ENCODE measurements around the gene KIAA0825. TPM values are rescaled to one million over a fixed set of nuclear protein-coding genes. Genes with fewer than 3 reads are reported as not detected.

Gene KIAA0825
- total RNA-seq, 2 experiments from 2014 or later = 0.19 to 0.32 TPM

DNA sequence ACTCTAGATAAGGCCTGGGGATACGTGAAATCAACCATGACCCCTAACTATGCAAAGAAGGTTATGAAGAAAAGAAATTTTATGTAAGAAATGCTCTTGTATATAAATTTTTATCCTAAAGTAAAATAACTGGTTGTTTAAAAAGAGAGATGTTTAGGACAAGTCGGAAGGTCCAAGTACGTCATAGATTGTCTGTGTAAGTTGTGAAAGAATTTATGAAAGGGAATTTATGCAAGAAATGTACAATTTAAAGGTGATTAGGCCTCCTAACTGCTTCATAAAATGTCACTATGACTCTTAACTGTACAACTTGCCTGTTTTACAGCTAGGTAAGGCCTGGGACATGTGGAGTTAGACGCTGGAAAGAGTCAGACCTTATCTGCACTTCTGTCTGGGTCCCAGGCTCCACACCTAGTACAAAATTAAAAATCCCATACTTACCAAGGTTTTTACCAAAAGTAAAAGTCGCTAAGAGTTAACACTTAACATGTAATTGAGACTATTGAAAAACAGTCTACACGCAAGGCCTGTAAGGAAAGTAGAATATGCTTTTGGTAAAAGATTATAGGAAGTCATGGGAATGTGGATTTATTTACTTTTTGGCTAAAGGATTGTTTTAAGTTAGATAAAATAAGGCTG lies 77.4 kb downstream of the KIAA0825 start:
- TF ChIP-seq, protein P1, sequence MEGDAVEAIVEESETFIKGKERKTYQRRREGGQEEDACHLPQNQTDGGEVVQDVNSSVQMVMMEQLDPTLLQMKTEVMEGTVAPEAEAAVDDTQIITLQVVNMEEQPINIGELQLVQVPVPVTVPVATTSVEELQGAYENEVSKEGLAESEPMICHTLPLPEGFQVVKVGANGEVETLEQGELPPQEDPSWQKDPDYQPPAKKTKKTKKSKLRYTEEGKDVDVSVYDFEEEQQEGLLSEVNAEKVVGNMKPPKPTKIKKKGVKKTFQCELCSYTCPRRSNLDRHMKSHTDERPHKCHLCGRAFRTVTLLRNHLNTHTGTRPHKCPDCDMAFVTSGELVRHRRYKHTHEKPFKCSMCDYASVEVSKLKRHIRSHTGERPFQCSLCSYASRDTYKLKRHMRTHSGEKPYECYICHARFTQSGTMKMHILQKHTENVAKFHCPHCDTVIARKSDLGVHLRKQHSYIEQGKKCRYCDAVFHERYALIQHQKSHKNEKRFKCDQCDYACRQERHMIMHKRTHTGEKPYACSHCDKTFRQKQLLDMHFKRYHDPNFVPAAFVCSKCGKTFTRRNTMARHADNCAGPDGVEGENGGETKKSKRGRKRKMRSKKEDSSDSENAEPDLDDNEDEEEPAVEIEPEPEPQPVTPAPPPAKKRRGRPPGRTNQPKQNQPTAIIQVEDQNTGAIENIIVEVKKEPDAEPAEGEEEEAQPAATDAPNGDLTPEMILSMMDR (conservative IDR thresholded peaks at IDR 0.05; ENCODE audit: low read length) = no peak
- no peak for TF ChIP-seq EZH2phosphoT487 (IDR thresholded peaks at IDR 0.05; ENCODE audit: borderline replicate concordance, low read depth, low read length)
- Histone ChIP-seq H3K4me3 (ENCODE audit: low read depth, low read length, poor library complexity, severe bottlenecking) (no peak overlapping the region), H3K4me2 (ENCODE audit: low read length) (no peak overlapping the region), H3K27ac (ENCODE audit: low read depth, low read length, poor library complexity, severe bottlenecking) (no peak overlapping the region), H3K9me2 (ENCODE audit: insufficient read depth, low read length) (no peaks in the 10 kb centered on the region), H2AFZ (ENCODE audit: low read length) (no peak overlapping the region), H3K9me3 (ENCODE audit: low read length) (peaks cover 15% of the 10 kb centered on the region), H3K4me1 (ENCODE audit: insufficient read depth, low read length, poor library complexity, severe bottlenecking) (no peaks in the 10 kb centered on the region), H3K79me2 (ENCODE audit: insufficient read depth, low read depth, low read length) (no peaks in the 10 kb centered on the region), H3K36me3 (ENCODE audit: insufficient read depth, low read length) (no peaks in the 10 kb centered on the region), H4K20me1 (ENCODE audit: insufficient read depth, low read length) (no peaks in the 10 kb centered on the region)
- intact Hi-C loops (cut with micrococcal nuclease; ENCODE audit: unreplicated experiment) = no loop called here
- ChIA-PET POLR2A (no interaction called here), CTCF (ENCODE audit: unreplicated experiment) (no interaction called here)
- BruUV-seq (replicated peaks) = no TSS peak
- peak; percentile 5 for DNase-seq (ENCODE audit: low spot score)

DNA sequence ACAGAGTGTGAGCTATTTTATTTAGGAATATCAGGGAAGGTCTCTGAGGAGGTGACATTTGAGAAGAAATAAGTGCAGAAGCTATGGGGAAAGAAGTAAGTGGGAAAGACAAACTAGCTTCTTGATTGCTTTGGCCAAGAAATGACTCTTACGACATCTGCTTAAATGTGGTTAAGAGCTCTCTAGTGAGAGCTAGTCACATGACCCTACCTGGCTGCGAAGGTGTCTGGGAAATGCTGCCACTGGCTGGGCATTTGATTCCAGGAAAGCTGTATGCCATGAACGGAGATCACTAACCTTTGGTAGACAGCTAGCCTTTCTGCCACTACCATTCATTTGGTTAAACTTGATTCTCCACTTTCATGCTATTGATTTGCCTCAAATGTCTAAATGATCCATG lies 80.1 kb downstream of the KIAA0825 start:
- Histone ChIP-seq H3K9me2 (ENCODE audit: insufficient read depth, low read length) (no peaks in the 10 kb centered on the region), H4K20me1 (ENCODE audit: insufficient read depth, low read length) (no peaks in the 10 kb centered on the region), H3K9me3 (ENCODE audit: low read length) (peaks cover 15% of the 10 kb centered on the region), H3K4me2 (ENCODE audit: low read length) (no peak overlapping the region), H3K4me1 (ENCODE audit: insufficient read depth, low read length, poor library complexity, severe bottlenecking) (no peaks in the 10 kb centered on the region), H3K79me2 (ENCODE audit: insufficient read depth, low read depth, low read length) (no peaks in the 10 kb centered on the region), H3K4me3 (ENCODE audit: low read depth, low read length, poor library complexity, severe bottlenecking) (no peak overlapping the region), H3K27ac (ENCODE audit: low read depth, low read length, poor library complexity, severe bottlenecking) (no peak overlapping the region), H3K36me3 (ENCODE audit: insufficient read depth, low read length) (no peaks in the 10 kb centered on the region), H2AFZ (ENCODE audit: low read length) (no peak overlapping the region)
- BruUV-seq (replicated peaks) = no TSS peak
- no peak for TF ChIP-seq EZH2phosphoT487 (IDR thresholded peaks at IDR 0.05; ENCODE audit: borderline replicate concordance, low read depth, low read length)
- TF ChIP-seq, protein P1 (conservative IDR thresholded peaks at IDR 0.05; ENCODE audit: low read length) = no peak
- ChIA-PET POLR2A (interaction anchor here (0.5 kb wide), 1 partner anchor 15 kb away, joined by 3 read pairs; no protein-coding TSS in a partner anchor), CTCF (ENCODE audit: unreplicated experiment) (no interaction called here)
- intact Hi-C loops (cut with micrococcal nuclease; ENCODE audit: unreplicated experiment) = no loop called here
- DNase-seq (ENCODE audit: low spot score) = no peak

DNA sequence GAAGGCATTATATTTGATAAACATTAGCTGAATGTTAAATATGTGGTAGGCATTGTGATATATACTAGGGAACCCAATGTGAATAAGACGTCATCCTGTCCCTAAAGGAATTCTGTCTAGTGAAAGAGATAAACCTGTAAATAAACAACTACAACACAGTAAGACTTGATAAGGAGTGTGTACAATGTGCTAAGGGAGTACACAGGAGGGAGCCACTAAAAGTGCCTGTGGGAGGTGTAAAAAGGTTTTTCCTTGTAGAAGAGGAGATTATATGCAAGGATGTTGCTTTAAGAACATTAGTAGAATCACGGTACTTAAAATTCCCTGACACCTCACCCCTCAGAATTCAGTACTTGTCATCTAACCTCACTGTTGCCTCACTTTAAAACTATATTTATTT lies 91.7 kb downstream of the KIAA0825 start:
- TF ChIP-seq EZH2phosphoT487 (IDR thresholded peaks at IDR 0.05; ENCODE audit: borderline replicate concordance, low read depth, low read length) = no peak
- TF ChIP-seq, protein P1 (conservative IDR thresholded peaks at IDR 0.05; ENCODE audit: low read length) = no peak
- H3K9me3 ChIP-seq (ENCODE audit: low read length) = no peaks in the 10 kb centered on the region
- H3K27ac ChIP-seq (ENCODE audit: low read depth, low read length, poor library complexity, severe bottlenecking) = no peak overlapping the region
- no peaks in the 10 kb centered on the region for H4K20me1 ChIP-seq (ENCODE audit: insufficient read depth, low read length)
- no peaks in the 10 kb centered on the region for H3K79me2 ChIP-seq (ENCODE audit: insufficient read depth, low read depth, low read length)
- H3K36me3 ChIP-seq (ENCODE audit: insufficient read depth, low read length) = no peaks in the 10 kb centered on the region
- no peak overlapping the region for H3K4me3 ChIP-seq (ENCODE audit: low read depth, low read length, poor library complexity, severe bottlenecking)
- ChIA-PET POLR2A (no interaction called here), CTCF (ENCODE audit: unreplicated experiment) (no interaction called here)
- BruUV-seq (replicated peaks) = no TSS peak
- H3K4me2 ChIP-seq (ENCODE audit: low read length) = no peak overlapping the region
- H2AFZ ChIP-seq (ENCODE audit: low read length) = no peak overlapping the region
- H3K4me1 ChIP-seq (ENCODE audit: insufficient read depth, low read length, poor library complexity, severe bottlenecking) = no peaks in the 10 kb centered on the region
- intact Hi-C loops (cut with micrococcal nuclease; ENCODE audit: unreplicated experiment) = no loop called here
- H3K9me2 ChIP-seq (ENCODE audit: insufficient read depth, low read length) = no peaks in the 10 kb centered on the region
- DNase-seq (ENCODE audit: low spot score) = no peak
